ENCODE results near the gene CARD11.

The CARD11 gene

DNA sequence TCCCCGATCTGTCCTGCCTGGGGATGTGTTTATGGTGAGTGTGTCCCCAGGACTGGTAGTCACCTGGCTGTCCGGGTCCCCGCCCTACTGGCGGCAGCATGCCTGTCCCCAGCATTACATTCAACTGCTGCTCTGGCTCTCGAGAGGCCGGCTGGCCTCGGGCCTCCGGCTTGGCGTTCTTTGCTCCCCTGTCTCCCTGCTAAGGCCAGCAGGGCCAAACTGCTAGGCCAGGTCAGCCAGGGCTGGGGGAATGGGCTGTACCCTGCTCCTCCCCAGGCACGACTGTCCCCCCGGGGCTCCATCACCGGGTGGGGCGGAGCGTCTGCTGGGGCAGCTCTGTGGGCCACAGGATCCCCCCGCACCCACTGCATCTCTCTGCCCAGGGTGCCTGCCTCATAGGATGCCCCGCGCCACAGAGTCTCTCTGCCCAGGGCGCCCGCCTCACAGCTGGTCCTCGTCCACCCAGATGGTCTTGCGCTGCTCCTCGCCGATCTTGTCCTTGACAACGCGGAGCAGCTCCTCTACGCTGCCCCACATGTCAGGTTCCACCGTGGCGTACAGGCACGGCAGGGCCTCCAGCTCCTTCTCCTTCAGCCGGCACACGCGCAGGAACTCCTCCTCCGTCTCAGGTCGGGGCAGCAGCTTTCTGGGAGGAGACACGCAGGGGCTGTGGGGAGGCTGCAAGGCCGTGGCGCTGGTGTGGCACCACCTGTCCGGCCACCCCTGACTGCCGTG, 137.3 kb downstream of the CARD11 start:
- Mint-ChIP-seq H3K27ac (peak overlapping the region; percentile 85), H3K36me3 (ENCODE audit: low read depth) (no peaks in the 10 kb centered on the region), H3K27me3 (ENCODE audit: low read depth, poor library complexity) (peaks cover 2% of the 10 kb centered on the region), H3K4me1 (peaks cover 37% of the 10 kb centered on the region), H3K4me3 (no peak overlapping the region), H3K9me3 (no peaks in the 10 kb centered on the region)
- TF ChIP-seq, protein P1, sequence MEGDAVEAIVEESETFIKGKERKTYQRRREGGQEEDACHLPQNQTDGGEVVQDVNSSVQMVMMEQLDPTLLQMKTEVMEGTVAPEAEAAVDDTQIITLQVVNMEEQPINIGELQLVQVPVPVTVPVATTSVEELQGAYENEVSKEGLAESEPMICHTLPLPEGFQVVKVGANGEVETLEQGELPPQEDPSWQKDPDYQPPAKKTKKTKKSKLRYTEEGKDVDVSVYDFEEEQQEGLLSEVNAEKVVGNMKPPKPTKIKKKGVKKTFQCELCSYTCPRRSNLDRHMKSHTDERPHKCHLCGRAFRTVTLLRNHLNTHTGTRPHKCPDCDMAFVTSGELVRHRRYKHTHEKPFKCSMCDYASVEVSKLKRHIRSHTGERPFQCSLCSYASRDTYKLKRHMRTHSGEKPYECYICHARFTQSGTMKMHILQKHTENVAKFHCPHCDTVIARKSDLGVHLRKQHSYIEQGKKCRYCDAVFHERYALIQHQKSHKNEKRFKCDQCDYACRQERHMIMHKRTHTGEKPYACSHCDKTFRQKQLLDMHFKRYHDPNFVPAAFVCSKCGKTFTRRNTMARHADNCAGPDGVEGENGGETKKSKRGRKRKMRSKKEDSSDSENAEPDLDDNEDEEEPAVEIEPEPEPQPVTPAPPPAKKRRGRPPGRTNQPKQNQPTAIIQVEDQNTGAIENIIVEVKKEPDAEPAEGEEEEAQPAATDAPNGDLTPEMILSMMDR (IDR thresholded peaks at IDR 0.05), result no peak
- DNase-seq, result no peak

DNA sequence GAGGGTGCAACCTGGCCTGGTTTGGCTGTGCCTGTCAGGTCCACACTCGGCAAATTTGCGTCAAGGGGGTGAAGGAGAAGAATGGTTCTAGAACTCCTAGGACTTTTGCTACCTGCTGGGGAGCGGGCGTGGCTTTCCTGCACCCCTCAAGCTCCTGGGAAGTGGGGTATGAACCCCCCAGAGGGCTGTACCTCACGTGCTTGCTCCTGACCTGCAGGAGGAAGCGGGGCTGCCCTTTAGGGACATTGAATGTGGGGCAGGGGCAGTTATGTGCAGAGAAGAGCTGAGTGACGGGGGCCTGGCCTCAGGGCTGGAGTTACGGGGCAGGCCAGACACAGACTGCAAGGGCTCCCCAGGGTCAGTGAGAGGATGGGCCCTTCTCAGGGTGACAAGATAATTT, 138.2 kb downstream of the CARD11 start:
- Mint-ChIP-seq H3K27ac (peak overlapping the region; percentile 85), H3K9me3 (no peaks in the 10 kb centered on the region)
- TF ChIP-seq, protein P1 (IDR thresholded peaks at IDR 0.05), result no peak

DNA sequence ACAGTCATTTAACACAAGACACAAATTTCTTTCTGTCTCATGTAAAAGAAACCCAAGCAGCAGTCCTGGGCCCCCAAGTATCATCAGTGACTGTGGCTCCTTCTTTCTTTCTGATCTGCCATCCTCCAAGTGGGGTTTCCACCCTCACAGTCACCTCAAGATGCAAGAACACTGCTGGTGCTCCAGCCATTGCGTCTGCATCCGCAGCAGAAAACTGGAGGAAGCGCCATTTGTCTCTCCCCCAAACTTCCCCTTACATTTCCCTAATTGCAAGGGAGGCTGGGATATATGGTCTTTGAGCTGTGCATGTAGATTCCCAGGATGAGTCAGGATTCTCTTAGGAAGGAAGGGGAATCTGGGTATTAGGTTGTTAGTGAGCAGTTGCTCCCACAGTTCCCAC, 138.6 kb downstream of the CARD11 start:
- Mint-ChIP-seq H3K27ac (no peak overlapping the region), H3K36me3 (ENCODE audit: low read depth) (no peaks in the 10 kb centered on the region), H3K9me3 (no peaks in the 10 kb centered on the region), H3K4me1 (peaks cover 32% of the 10 kb centered on the region), H3K27me3 (ENCODE audit: low read depth, poor library complexity) (no peaks in the 10 kb centered on the region), H3K4me3 (no peak overlapping the region)
- DNase-seq, result no peak
- TF ChIP-seq, protein P1 (IDR thresholded peaks at IDR 0.05), result no peak

More for the DNA sequence above, 138.2 kb downstream of the CARD11 start:
- H3K27me3 Mint-ChIP-seq (ENCODE audit: low read depth, poor library complexity), result no peaks in the 10 kb centered on the region
- H3K4me3 Mint-ChIP-seq, result no peak overlapping the region
- peaks cover 32% of the 10 kb centered on the region for H3K4me1 Mint-ChIP-seq
- no peaks in the 10 kb centered on the region for H3K36me3 Mint-ChIP-seq (ENCODE audit: low read depth)
- DNase-seq, result no peak

DNA sequence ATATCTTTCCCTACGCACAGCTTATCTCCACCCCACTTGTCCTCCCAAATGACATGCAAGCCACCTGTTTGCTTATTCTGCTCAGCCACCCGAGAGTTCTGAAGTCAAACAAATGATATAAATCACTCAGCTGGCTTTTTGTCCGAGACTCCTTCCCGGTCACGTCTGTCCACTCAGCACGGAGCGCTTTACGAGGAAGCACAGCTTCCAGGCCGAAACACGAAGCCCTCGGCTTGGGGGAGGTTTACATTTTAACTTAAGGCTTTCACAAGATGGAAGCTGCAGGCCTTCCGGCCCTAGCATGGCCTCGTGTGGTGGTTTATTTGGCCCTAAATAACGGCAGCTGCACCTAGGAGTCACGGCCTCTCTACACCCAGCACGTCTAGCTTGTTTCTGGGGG, 139.5 kb downstream of the CARD11 start:
- Mint-ChIP-seq H3K27me3 (ENCODE audit: low read depth, poor library complexity) (peaks cover 3% of the 10 kb centered on the region), H3K9me3 (no peaks in the 10 kb centered on the region), H3K4me3 (peak overlapping the region; percentile 30), H3K36me3 (ENCODE audit: low read depth) (no peaks in the 10 kb centered on the region), H3K27ac (peak overlapping the region; percentile 91), H3K4me1 (peaks cover 32% of the 10 kb centered on the region)
- no peak for DNase-seq
- TF ChIP-seq, protein P1 (IDR thresholded peaks at IDR 0.05), result no peak

DNA sequence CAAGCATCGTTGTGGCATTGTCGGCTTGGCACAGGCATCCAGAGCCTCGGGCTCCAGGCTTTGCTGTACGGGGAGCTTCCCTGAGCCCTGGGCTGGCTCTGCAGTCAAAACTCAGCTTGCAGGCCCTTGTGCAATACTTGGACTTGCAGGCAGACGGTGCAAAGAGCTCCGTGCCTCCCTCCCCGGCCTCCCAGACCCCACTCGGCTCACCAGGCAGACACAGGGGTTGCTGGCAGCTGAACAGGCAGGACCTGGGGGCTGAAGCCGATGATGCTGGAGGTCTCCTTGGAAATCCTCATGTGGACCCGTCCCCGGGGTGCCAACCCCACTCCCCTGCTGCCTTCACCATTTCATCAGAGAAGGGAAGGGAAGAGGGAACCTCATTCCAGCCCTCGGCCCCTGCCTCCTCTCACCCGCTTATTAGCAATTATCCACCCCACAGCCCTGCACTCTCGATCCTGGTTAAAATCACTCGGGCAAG, 139.9 kb downstream of the CARD11 start:
- no peak for DNase-seq
- Mint-ChIP-seq H3K4me1 (peaks cover 32% of the 10 kb centered on the region), H3K4me3 (peak overlapping the region; percentile 30), H3K27ac (peak overlapping the region; percentile 91), H3K27me3 (ENCODE audit: low read depth, poor library complexity) (peaks cover 5% of the 10 kb centered on the region), H3K9me3 (peaks cover 3% of the 10 kb centered on the region), H3K36me3 (ENCODE audit: low read depth) (no peaks in the 10 kb centered on the region)
- TF ChIP-seq, protein P1 (IDR thresholded peaks at IDR 0.05), result no peak

DNA sequence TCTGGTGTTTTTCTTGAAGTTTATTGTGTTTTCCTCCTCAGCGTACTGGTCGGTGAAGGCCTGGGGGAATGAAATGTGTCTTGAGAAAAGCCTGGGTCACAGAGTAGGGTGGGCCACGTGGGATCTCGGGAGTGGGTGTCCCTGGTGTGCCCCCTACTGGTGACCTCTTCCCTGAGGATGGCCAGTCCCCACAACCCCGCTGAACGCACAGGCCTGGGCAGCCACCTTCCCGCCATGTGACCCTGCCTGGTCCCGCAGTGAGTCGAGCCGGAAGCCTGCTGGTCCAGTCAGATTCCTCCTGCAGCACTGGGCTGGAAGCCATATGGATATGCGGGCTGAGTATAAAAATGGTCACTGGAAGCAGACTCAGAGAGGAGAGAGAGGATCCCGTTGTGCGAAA, 146.6 kb downstream of the CARD11 start:
- TF ChIP-seq, protein P1 (IDR thresholded peaks at IDR 0.05), result no peak

More for the DNA sequence above, 146.6 kb downstream of the CARD11 start:
- no peak for DNase-seq
- peaks cover 13% of the 10 kb centered on the region for H3K4me1 Mint-ChIP-seq
- peaks cover 10% of the 10 kb centered on the region for H3K27me3 Mint-ChIP-seq (ENCODE audit: low read depth, poor library complexity)
- H3K9me3 Mint-ChIP-seq, result peaks cover 11% of the 10 kb centered on the region
- no peak overlapping the region for H3K4me3 Mint-ChIP-seq
- H3K27ac Mint-ChIP-seq, result no peak overlapping the region
- no peaks in the 10 kb centered on the region for H3K36me3 Mint-ChIP-seq (ENCODE audit: low read depth)

Data from nephron progenitor cell (in vitro differentiated cells).